Stimulated activated CD4-positive, alpha-beta T cell treated with anti-CD3 and anti-CD28 coated beads, Interleukin-15, amount 100 ng/mL, for 48 hours (primary cell): ENCODE measurements around the gene TNFAIP3.
"Not testable (repeated sequence)": the region's sequence is repeated elsewhere in the genome, so short reads cannot be mapped to it uniquely, and the experiment has no call there.

Experiments
- DNase-seq, 2 donors: peaks; one replicate each; pipeline ENCODE4 v3.0.0-alpha.2; 2020; ENCODE audit warnings: low read depth in 2 of 2

TNFAIP3 gene

GRCh38 chr6:137878486-137879285 is 11.6 kb downstream of the TNFAIP3 start:
- no peak for DNase-seq

DNA sequence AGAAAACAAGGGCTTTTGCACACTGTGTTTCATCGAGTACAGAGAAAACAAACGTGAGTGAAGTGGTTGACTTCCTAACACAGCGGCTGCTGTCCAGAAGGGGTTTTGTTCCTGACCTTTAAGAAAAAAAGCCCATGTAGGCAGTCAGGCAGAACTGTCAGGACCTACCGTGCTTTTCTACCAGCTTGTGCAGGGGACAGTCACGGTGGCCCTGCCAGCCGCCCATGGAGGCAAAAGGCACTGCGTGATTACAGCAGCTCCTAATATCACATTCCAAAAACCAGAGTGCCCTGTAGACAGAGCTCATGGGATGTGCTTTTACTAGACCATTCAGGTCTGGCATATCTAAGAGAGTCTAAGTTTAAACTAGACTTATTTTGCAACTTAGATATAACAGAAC is 12.2 kb downstream of the TNFAIP3 start:
- DNase-seq: no peak

- DNase-seq: no peak
Measured at GRCh38 chr6:137879885-137880745, 13.1 kb downstream of the TNFAIP3 start.

GRCh38 chr6:137880746-137881521 is 13.9 kb downstream of the TNFAIP3 start:
- no peak for DNase-seq

DNA sequence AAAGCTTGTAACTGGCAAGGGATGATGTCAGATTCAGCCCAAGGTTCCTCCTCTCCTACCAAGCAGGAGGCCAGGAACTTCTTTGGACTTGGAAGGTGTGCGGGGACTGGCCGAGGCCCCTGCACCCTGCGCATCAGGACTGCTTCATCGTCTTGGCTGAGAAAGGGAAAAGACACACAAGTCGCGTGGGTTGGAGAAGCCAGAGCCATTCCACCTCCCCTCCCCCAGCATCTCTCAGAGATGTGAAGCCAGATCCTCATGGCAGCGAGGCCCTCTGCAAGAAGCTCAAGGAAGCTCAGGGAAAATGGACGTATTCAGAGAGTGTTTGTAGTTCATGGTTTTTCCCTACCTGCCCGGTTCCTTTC is 14.4 kb downstream of the TNFAIP3 start:
- DNase-seq: no peak

DNA sequence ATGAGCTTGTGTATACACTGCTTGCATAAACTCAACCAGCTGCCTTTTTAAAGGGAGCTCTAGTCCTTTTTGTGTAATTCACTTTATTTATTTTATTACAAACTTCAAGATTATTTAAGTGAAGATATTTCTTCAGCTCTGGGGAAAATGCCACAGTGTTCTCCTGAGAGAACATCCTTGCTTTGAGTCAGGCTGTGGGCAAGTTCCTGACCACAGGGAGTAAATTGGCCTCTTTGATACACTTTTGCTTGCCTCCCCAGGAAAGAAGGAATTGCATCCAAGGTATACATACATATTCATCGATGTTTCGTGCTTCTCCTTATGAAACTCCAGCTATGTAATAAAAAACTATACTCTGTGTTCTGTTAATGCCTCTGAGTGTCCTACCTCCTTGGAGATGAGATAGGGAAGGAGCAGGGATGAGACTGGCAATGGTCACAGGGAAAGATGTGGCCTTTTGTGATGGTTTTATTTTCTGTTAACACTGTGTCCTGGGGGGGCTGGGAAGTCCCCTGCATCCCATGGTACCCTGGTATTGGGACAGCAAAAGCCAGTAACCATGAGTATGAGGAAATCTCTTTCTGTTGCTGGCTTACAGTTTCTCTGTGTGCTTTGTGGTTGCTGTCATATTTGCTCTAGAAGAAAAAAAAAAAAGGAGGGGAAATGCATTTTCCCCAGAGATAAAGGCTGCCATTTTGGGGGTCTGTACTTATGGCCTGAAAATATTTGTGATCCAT is 15.3 kb downstream of the TNFAIP3 start:
- DNase-seq: no peak

DNA sequence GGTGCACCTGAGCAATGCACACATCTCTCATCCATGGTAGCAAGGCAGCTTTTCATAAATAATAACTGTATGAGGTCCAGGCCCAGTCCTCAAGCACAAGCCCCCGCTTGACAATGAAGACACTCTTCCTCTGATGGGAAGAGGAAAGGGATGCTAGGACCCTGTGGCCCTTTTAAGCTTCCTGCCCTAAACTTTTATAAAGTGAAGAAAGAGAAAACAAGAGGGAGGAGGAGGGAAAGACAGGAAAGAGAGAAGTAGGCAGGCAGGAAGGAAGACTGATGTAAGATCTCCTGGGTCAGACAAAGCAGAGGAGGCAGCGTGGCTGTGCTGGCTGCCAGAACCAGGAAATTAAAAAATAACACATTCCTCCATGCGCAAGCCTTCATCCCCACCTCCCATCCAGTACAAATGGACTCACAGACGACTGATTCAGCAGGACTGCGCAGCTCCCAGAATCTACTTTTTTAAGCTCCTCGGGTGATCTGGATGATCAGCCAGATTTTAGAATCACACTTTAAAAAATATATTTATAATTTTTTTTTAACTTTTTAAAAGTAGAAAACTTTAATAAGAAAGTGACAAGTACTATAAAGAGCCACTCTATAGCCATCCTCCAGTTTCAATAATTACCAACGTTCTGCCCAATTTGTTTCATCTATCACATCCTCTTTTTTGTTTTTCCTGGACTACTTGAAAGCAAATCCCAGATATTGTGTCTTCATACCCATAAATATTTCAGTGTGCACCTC is 16.5 kb downstream of the TNFAIP3 start:
- no peak for DNase-seq

GRCh38 chr6:137884149-137884909 is 17.3 kb downstream of the TNFAIP3 start:
- DNase-seq: no peak

DNA sequence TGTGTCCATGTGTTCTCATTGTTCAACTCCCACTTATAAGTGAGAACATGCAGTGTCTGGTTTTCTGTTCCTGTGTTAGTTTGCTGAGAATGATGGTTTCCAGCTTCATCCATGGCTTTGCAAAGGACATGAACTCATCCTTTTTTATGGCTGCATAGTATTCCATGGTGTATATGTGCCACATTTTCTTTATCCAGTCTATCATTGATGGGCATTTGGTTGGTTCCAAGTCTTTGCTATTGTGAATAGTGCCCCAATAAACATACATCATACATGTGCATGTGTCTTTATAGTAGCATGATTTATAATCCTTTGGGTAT is 17.8 kb downstream of the TNFAIP3 start:
- not testable (repeated sequence) for DNase-seq

DNA sequence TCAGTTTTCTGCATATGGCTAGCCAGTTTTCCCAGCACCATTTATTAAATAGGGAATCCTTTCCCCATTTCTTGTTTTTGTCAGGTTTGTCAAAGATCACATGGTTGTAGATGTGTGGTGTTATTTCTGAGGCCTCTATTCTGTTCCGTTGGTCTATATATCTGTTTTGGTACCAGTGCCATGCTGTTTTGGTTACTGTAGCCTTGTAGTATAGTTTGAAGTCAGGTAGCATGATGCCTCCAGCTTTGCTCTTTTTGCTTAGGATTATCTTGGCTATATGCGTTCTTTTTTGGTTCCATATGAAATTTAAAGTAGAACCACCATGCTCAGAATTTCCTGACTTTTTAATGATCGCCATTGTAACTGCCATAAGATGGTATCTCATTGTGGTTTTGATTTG is 19.2 kb downstream of the TNFAIP3 start:
- DNase-seq: not testable (repeated sequence)

GRCh38 chr6:137890983-137891537 is 24.0 kb downstream of the TNFAIP3 start:
- no peak for DNase-seq

DNA sequence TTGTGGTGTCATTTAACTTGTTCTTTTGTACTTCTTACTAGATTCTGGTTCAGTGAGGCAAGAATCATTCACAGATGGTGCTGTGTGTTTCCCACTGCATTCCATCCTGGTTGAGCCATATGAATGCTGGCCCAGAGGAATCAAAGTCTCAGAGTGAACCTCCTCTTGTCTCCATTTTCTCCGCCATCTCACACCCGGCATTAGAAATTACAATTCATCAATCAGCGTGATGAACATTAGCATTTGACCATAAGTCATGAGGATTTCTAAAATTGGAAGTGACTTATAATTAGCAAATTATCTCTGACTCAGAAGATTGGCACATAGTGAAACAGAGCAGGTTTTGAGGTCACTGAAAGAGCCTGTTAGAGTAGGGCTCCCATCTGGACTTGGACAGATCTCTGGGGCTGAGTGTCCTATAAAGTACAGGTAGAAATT is 25.2 kb downstream of the TNFAIP3 start:
- no peak for DNase-seq

GRCh38 chr6:137893181-137893580 is 26.1 kb downstream of the TNFAIP3 start:
- no peak for DNase-seq

GRCh38 chr6:137893726-137894125 is 26.7 kb downstream of the TNFAIP3 start:
- no peak for DNase-seq

GRCh38 chr6:137894378-137894777 is 27.3 kb downstream of the TNFAIP3 start:
- DNase-seq: not testable (repeated sequence)

GRCh38 chr6:137894779-137895385 is 27.8 kb downstream of the TNFAIP3 start:
- DNase-seq: no peak

DNA sequence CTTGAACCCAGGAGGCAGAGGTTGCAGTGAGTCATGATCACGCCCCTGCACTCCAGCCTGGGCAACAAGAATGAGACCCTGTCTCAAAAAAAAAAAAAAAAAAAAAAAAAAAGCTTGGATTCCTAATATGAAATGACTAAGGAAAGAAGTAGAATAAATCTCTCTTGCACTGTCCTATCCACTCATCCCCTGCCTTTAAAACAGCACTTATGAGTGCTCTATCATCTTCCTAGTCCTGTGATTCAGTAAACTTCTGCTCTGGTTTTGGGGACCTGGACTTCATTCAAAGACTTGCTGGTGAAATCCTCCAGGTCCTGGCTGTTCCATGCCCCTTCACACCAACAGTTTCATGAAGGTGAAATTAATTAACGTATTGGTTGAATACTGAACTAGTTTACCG is 29.6 kb downstream of the TNFAIP3 start:
- DNase-seq: no peak

- DNase-seq: no peak
Measured at GRCh38 chr6:137900815-137901214, 33.8 kb downstream of the TNFAIP3 start.

DNA sequence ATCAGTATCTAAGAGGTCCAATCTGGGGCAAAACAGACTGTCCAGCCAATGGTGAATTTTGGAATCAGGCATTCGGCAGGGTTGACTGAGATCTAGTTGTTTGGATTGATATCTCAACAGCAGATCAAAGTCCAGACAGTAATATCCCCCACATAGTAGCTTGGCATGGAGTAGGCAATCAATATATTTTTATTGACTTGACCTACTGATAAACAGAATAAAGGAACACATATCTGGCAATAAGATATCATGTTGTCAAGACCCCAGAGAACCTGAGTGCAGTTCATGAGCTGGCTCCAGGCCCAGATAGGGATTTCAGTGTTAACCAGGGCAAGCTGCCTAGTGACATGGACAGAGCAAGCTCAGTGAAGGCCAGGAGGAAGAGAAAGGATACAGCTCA is 34.4 kb downstream of the TNFAIP3 start:
- DNase-seq: no peak
